Keratinocyte (primary cell): ENCODE results near the gene TMEM260. TPM values are rescaled to one million over a fixed set of nuclear protein-coding genes. Genes with fewer than 3 reads are reported as not detected.

Experiments used
- DNase-seq: peaks from one replicate; pipeline ENCODE4 v3.0.0-alpha.2; 2011; ENCODE audit warnings: low read depth, missing footprints, low spot score
- FAIRE-seq: peaks from 2 replicates; lab custom pipeline; 2011; peaks lifted over from hg19 to GRCh38; lab: Jason Lieb, UNC
- H2AFZ ChIP-seq: 2 replicates; pipeline ENCODE4 v1.6.0; 2012; ENCODE audit warnings: low read length, control low read depth, inconsistent platforms; ENCODE audit not compliant: control insufficient read depth
- H3K27ac ChIP-seq: 2 replicates; pipeline ENCODE4 v1.5.1; 2011; ENCODE audit warnings: low read length; ENCODE audit not compliant: control insufficient read depth, insufficient read depth
- H3K27me3 ChIP-seq: 3 replicates; pipeline ENCODE4 v1.6.0; 2011; ENCODE audit warnings: low read length; ENCODE audit not compliant: control insufficient read depth, insufficient read depth; ENCODE audit errors: extremely low read depth
- H3K36me3 ChIP-seq, 2 experiments: 2 replicates in 1 of 2; 3 replicates in 1 of 2; pipeline ENCODE4 v1.5.1; 2011; ENCODE audit warnings: low read length in 2 of 2, mild to moderate bottlenecking in 1 of 2; ENCODE audit not compliant: control insufficient read depth in 2 of 2, insufficient read depth in 2 of 2; ENCODE audit errors: extremely low read depth in 1 of 2
- H3K4me1 ChIP-seq: 3 replicates; pipeline ENCODE4 v1.5.1; 2011; ENCODE audit warnings: low read length; ENCODE audit not compliant: control insufficient read depth, insufficient read depth; ENCODE audit errors: extremely low read depth
- H3K4me2 ChIP-seq: 3 replicates; pipeline ENCODE4 v1.6.0; 2011; ENCODE audit warnings: low read depth, low read length; ENCODE audit not compliant: control insufficient read depth, insufficient read depth; ENCODE audit errors: extremely low read depth
- H3K4me3 ChIP-seq, 3 experiments: fragments of 200-600 bp in 1 of 3; sonication (generic) in 1 of 3; 2 replicates in 2 of 3; 3 replicates in 1 of 3; pipeline ENCODE4 v1.5.1; 2011 to 2016; ENCODE audit warnings: low read length in 3 of 3, mild to moderate bottlenecking in 3 of 3, control low read depth in 2 of 3, inconsistent platforms in 1 of 3, low read depth in 1 of 3, mixed read lengths in 1 of 3, mixed run types in 1 of 3, moderate library complexity in 1 of 3; ENCODE audit not compliant: control insufficient read depth in 2 of 3, insufficient read depth in 2 of 3; ENCODE audit errors: extremely low read depth in 1 of 3
- H3K79me2 ChIP-seq: 2 replicates; pipeline ENCODE4 v1.6.0; 2012; ENCODE audit warnings: low read length; ENCODE audit not compliant: control insufficient read depth, insufficient read depth
- H3K9ac ChIP-seq: 3 replicates; pipeline ENCODE4 v1.6.0; 2011; ENCODE audit warnings: low read length; ENCODE audit not compliant: control insufficient read depth, insufficient read depth; ENCODE audit errors: extremely low read depth
- H3K9me1 ChIP-seq: 3 replicates; pipeline ENCODE4 v1.6.0; 2011; ENCODE audit warnings: low read length; ENCODE audit not compliant: control insufficient read depth, insufficient read depth; ENCODE audit errors: extremely low read depth
- H3K9me3 ChIP-seq: 2 replicates; pipeline ENCODE4 v1.5.1; 2012; ENCODE audit warnings: low read depth, low read length; ENCODE audit not compliant: control insufficient read depth
- H4K20me1 ChIP-seq: 3 replicates; pipeline ENCODE4 v1.6.0; 2011; ENCODE audit warnings: low read length; ENCODE audit not compliant: control insufficient read depth, insufficient read depth; ENCODE audit errors: extremely low read depth
- CTCF ChIP-seq, 3 experiments: IDR thresholded peaks in 1 of 3; conservative IDR thresholded peaks in 1 of 3; optimal IDR thresholded peaks in 1 of 3; 2 replicates in 2 of 3; 3 replicates in 1 of 3; pipeline versions ENCODE3 to v1.5.1; 2011; ENCODE audit warnings: low read length in 3 of 3, mild to moderate bottlenecking in 3 of 3, moderate library complexity in 2 of 3, control low read depth in 1 of 3, inconsistent platforms in 1 of 3; ENCODE audit not compliant: insufficient read depth in 2 of 3; ENCODE audit errors: extremely low read depth in 1 of 3
- EZH2 ChIP-seq: IDR thresholded peaks from one replicate; pipeline ENCODE4 v1.6.1; 2012; ENCODE audit warnings: inconsistent platforms, mild to moderate bottlenecking, low read length, moderate library complexity
- dilution Hi-C: fragments of 300-500 bp; cut with MboI; formaldehyde crosslinking; loops from one replicate; pipeline ENCODE4 v1.7.0; 2020; ENCODE audit warnings: low sequenced_read_pairs; ENCODE audit not compliant: extremely low pct_ligation_motif_present
- polyA plus RNA-seq, 5 experiments: library from polyadenylated mRNA; depleted of rRNA in 3 of 5; stranded (reverse) in 3 of 5; stranded (forward) in 1 of 5; unstranded in 1 of 5; fragments of >200 nt; gene quantifications; 1 replicate in 1 of 5; 2 replicates in 3 of 5; 3 replicates in 1 of 5; pipeline versions ENCODE4 v1.2.1 to v1.2.3, GENCODE V29; 2011 to 2012; ENCODE audit warnings: missing spikeins in 2 of 5, low read depth in 1 of 5, low replicate concordance in 1 of 5

Gene TMEM260
- polyA plus RNA-seq, 1 donor (not counting 4 experiments of a cell fraction or from before 2014, with no cell fraction given), result 13.1 TPM

GRCh38 chr14:56590535-56590960 is 10.9 kb downstream of the TMEM260 start:
- no peak for DNase-seq
- FAIRE-seq, result no peak
- Histone ChIP-seq H3K4me2 (no peak overlapping the region), H3K36me3 (peaks cover 3 to 4% of the 10 kb centered on the region in 2 experiments), H3K9ac (no peak overlapping the region), H3K9me3 (no peaks in the 10 kb centered on the region), H3K27me3 (no peaks in the 10 kb centered on the region), H3K27ac (no peak overlapping the region), H3K79me2 (no peaks in the 10 kb centered on the region), H4K20me1 (no peaks in the 10 kb centered on the region), H2AFZ (no peak overlapping the region), H3K4me1 (no peaks in the 10 kb centered on the region), H3K9me1 (no peaks in the 10 kb centered on the region), H3K4me3 (no peak overlapping the region)
- TF ChIP-seq CTCF (optimal IDR thresholded peaks at IDR 0.05 in 1 of 3, IDR thresholded peaks at IDR 0.05 in 1 of 3, conservative IDR thresholded peaks at IDR 0.05 in 1 of 3; ENCODE audit: extremely low read depth in 1 of 3, insufficient read depth in 2 of 3, low read length in 3 of 3) (no peak), EZH2 (no peak)
- dilution Hi-C loops, result no loop called here

GRCh38 chr14:56592746-56593544 is 13.3 kb downstream of the TMEM260 start:
- DNase-seq (no peak), FAIRE-seq (no peak)
- TF ChIP-seq EZH2 (no peak), CTCF (optimal IDR thresholded peaks at IDR 0.05 in 1 of 3, IDR thresholded peaks at IDR 0.05 in 1 of 3, conservative IDR thresholded peaks at IDR 0.05 in 1 of 3; ENCODE audit: extremely low read depth in 1 of 3, insufficient read depth in 2 of 3, low read length in 3 of 3) (no peak)
- no peaks in the 10 kb centered on the region for H3K4me1 ChIP-seq
- H3K36me3 ChIP-seq, result peaks cover 3 to 4% of the 10 kb centered on the region in 2 experiments
- no peaks in the 10 kb centered on the region for H3K27me3 ChIP-seq
- H3K79me2 ChIP-seq, result no peaks in the 10 kb centered on the region
- no peak overlapping the region for H3K4me2 ChIP-seq
- H3K4me3 ChIP-seq, result no peak overlapping the region
- H3K9ac ChIP-seq, result no peak overlapping the region
- H3K9me3 ChIP-seq, result no peaks in the 10 kb centered on the region
- H3K9me1 ChIP-seq, result no peaks in the 10 kb centered on the region
- H3K27ac ChIP-seq, result no peak overlapping the region
- H4K20me1 ChIP-seq, result no peaks in the 10 kb centered on the region
- no peak overlapping the region for H2AFZ ChIP-seq
- dilution Hi-C loops, result no loop called here
